DND-41 (cell line): ENCODE results near the gene ZFYVE26.

ENCODE experiments used
- ATAC-seq: fragments of 200-7000 bp; cut with Tn5 transposase; 3 replicates; pipeline ENCODE4 v1.9.1; 2021; ENCODE audit warnings: low read depth; ENCODE audit not compliant: insufficient read depth
- DNase-seq: peaks from one replicate; pipeline ENCODE4 v3.0.0-alpha.2; 2020
- H2AFZ ChIP-seq: 2 replicates; pipeline ENCODE4 v1.6.0; 2012; ENCODE audit warnings: low read depth, low read length
- H3K27ac ChIP-seq: 2 replicates; pipeline ENCODE4 v1.5.1; 2012; ENCODE audit warnings: low read length, inconsistent platforms
- H3K27me3 ChIP-seq: fragments of 200-600 bp; sonication (generic); 2 replicates; pipeline ENCODE4 v1.6.0; 2012; ENCODE audit warnings: low read length, mild to moderate bottlenecking, inconsistent platforms; ENCODE audit not compliant: insufficient read depth, poor library complexity
- H3K36me3 ChIP-seq: 2 replicates; pipeline ENCODE4 v1.5.1; 2012; ENCODE audit warnings: low read length, inconsistent platforms; ENCODE audit not compliant: insufficient read depth
- H3K4me1 ChIP-seq: 2 replicates; pipeline ENCODE4 v1.5.1; 2012; ENCODE audit warnings: mild to moderate bottlenecking, low read length; ENCODE audit not compliant: insufficient read depth
- H3K4me2 ChIP-seq: 2 replicates; pipeline ENCODE4 v1.6.0; 2012; ENCODE audit warnings: mild to moderate bottlenecking, moderate library complexity, low read length, inconsistent platforms; ENCODE audit not compliant: insufficient read depth
- H3K4me3 ChIP-seq, 2 experiments: fragments of 200-600 bp in 1 of 2; shearing (Covaris generic) in 1 of 2; 2 replicates each; pipeline ENCODE4 v1.5.1; 2012 to 2016; ENCODE audit warnings: inconsistent platforms in 2 of 2, low read length in 2 of 2, mild to moderate bottlenecking in 2 of 2, low read depth in 1 of 2, moderate library complexity in 1 of 2
- H3K79me2 ChIP-seq: 2 replicates; pipeline ENCODE4 v1.6.0; 2012; ENCODE audit warnings: low read length, inconsistent platforms; ENCODE audit not compliant: insufficient read depth
- H3K9ac ChIP-seq: 2 replicates; pipeline ENCODE4 v1.6.0; 2012; ENCODE audit warnings: low read depth, mild to moderate bottlenecking, inconsistent platforms, low read length, moderate library complexity
- H3K9me3 ChIP-seq: 2 replicates; pipeline ENCODE4 v1.5.1; 2012; ENCODE audit warnings: low read length, moderate library complexity, mild to moderate bottlenecking, inconsistent platforms; ENCODE audit not compliant: insufficient read depth, severe bottlenecking
- H4K20me1 ChIP-seq: 2 replicates; pipeline ENCODE4 v1.6.0; 2012; ENCODE audit warnings: low read length; ENCODE audit not compliant: insufficient read depth
- EZH2 ChIP-seq: IDR thresholded peaks from 3 replicates; pipeline ENCODE4 v1.6.1; 2012; ENCODE audit warnings: borderline replicate concordance, low read depth, mild to moderate bottlenecking, moderate library complexity, low read length, inconsistent platforms; ENCODE audit not compliant: severe bottlenecking
- TF ChIP-seq, protein P1 (sequence below): IDR thresholded peaks from 2 replicates; pipeline ENCODE4 v1.5.1; 2012; ENCODE audit warnings: borderline replicate concordance, low read length, moderate library complexity, mild to moderate bottlenecking; ENCODE audit not compliant: poor library complexity, severe bottlenecking; ENCODE audit errors: extremely low read depth

ZFYVE26 gene

DNA sequence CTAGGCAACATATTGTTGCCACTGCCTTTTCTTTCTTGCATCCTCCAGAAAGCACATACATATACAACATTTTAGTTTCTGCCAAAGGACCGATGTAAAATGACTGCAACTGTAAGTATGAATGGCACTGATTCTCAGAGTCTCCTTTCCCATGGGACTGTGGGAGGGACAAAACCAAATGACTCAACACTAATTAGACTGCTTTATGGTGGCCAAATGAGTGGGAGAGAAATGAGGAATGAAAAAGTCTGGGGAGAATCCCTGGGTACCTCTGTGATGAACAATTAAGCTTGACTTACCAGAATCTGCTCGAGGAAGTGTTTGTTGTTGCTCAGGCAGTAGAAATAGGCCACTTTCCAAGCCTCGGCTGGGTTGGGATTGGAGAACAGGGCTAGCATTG, 10.1 kb downstream of the ZFYVE26 start:
- H3K27me3 ChIP-seq: no peaks in the 10 kb centered on the region
- no peak overlapping the region for H3K4me2 ChIP-seq
- no peaks in the 10 kb centered on the region for H3K9me3 ChIP-seq
- no peak for DNase-seq
- no peak overlapping the region for H3K27ac ChIP-seq
- H3K36me3 ChIP-seq: peaks cover 90% of the 10 kb centered on the region
- no peak for ATAC-seq
- no peaks in the 10 kb centered on the region for H4K20me1 ChIP-seq
- H2AFZ ChIP-seq: no peak overlapping the region
- TF ChIP-seq EZH2: no peak
- TF ChIP-seq, protein P1, sequence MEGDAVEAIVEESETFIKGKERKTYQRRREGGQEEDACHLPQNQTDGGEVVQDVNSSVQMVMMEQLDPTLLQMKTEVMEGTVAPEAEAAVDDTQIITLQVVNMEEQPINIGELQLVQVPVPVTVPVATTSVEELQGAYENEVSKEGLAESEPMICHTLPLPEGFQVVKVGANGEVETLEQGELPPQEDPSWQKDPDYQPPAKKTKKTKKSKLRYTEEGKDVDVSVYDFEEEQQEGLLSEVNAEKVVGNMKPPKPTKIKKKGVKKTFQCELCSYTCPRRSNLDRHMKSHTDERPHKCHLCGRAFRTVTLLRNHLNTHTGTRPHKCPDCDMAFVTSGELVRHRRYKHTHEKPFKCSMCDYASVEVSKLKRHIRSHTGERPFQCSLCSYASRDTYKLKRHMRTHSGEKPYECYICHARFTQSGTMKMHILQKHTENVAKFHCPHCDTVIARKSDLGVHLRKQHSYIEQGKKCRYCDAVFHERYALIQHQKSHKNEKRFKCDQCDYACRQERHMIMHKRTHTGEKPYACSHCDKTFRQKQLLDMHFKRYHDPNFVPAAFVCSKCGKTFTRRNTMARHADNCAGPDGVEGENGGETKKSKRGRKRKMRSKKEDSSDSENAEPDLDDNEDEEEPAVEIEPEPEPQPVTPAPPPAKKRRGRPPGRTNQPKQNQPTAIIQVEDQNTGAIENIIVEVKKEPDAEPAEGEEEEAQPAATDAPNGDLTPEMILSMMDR: no peak
- H3K4me1 ChIP-seq: no peaks in the 10 kb centered on the region
- H3K9ac ChIP-seq: no peak overlapping the region
- no peaks in the 10 kb centered on the region for H3K79me2 ChIP-seq
- H3K4me3 ChIP-seq: no peak overlapping the region

GRCh38 chr14:67800743-67801142, 15.6 kb downstream of the ZFYVE26 start:
- Histone ChIP-seq H3K27me3 (no peaks in the 10 kb centered on the region), H2AFZ (no peak overlapping the region), H3K79me2 (no peaks in the 10 kb centered on the region), H3K9ac (no peak overlapping the region), H3K4me1 (no peaks in the 10 kb centered on the region), H3K4me2 (no peak overlapping the region), H4K20me1 (no peaks in the 10 kb centered on the region), H3K27ac (no peak overlapping the region), H3K9me3 (no peaks in the 10 kb centered on the region), H3K4me3 (no peak overlapping the region), H3K36me3 (peaks cover 74% of the 10 kb centered on the region)
- DNase-seq: no peak
- no peak for TF ChIP-seq EZH2
- TF ChIP-seq, protein P1: no peak
- ATAC-seq: no peak

- H3K9ac ChIP-seq: no peak overlapping the region
- ATAC-seq: no peak
- peaks cover 71% of the 10 kb centered on the region for H3K36me3 ChIP-seq
Measured at GRCh38 chr14:67798731-67799130, 17.7 kb downstream of the ZFYVE26 start.

More at GRCh38 chr14:67798731-67799130, 17.7 kb downstream of the ZFYVE26 start:
- H3K79me2 ChIP-seq: no peaks in the 10 kb centered on the region
- H3K4me2 ChIP-seq: no peak overlapping the region
- no peak overlapping the region for H2AFZ ChIP-seq
- H4K20me1 ChIP-seq: no peaks in the 10 kb centered on the region
- no peak for TF ChIP-seq EZH2
- TF ChIP-seq, protein P1: no peak
- no peak for DNase-seq
- H3K27ac ChIP-seq: no peak overlapping the region
- no peaks in the 10 kb centered on the region for H3K9me3 ChIP-seq
- no peak overlapping the region for H3K4me3 ChIP-seq
- H3K4me1 ChIP-seq: no peaks in the 10 kb centered on the region
- H3K27me3 ChIP-seq: no peaks in the 10 kb centered on the region
